HG03469 (cell line): ENCODE data around the gene STAM.

Experiments
- ATAC-seq: cut with Tn5 transposase; IDR thresholded peaks from one replicate; pipeline ENCODE4 v1.9.1; 2021; ENCODE audit warnings: mild to moderate bottlenecking, moderate library complexity, moderate number of reproducible peaks; ENCODE audit not compliant: unreplicated experiment

STAM gene

DNA sequence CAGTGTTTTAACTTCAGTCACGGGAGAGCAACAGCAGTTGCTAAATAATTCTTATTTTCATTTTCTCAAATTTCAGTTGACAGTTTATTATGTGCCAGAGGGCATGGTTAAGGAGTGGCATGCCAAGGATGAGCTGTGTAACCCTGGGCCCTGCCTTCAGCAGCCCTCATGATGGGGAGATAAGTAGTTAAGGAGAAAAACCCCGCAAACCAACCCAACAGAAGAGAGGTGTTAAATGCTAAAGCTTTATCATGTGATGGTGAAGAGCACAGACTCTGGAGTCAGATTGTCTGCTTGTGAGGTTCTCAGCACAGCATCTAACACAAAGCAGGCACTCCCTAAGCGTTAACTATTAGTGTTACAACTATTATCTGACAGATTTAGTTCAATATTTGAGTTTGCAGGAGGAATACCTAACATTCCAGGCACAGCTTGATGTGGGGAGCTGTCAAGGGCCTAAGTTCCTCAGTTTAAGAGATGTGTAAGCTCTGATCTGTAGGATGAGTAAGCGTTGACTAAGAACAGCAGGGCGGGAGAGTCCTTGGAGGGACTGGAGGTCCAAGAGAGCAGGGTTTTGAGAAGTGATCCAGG lies 29.6 kb downstream of the STAM start:
- ATAC-seq: no peak

GRCh38 chr10:17674566-17674965 lies 30.6 kb downstream of the STAM start:
- ATAC-seq: no peak

DNA sequence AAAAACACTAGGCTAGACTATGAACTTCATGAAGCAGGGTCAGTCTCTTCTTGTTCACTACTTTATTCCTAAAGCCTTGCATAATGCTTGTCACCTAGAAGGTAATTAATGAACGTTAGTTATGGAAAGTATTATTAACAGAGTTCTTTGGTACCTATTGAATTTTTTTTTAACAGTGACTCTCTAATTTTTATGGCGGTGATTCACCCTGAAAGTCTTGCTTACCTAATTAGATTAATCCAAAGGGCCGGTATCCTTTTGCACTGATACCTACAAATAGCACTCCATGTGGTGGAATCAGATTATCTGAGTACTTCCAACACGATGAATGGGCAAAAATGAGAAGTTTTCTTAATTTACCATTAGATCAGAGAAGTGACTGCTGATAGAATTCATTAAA lies 31.7 kb downstream of the STAM start:
- no peak for ATAC-seq

DNA sequence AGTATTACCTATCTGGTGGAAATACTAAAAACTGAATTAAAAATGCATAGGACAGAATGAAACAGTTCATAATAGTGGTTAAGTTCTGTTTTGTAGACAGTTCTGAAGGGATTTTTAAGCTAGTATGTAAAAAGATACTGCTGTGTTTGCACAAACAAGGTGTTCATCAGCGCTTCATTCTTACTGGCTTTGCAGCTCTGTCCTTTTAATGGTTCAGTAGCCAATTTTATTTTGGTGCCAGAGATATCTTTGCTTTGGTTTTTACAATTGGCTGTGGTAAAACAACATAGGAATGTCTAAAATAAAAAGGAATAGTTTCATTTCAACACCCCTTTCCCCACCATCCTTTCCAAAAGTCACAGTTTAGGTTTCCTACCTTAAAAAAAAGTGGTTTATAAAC lies 33.0 kb downstream of the STAM start:
- ATAC-seq: no peak

GRCh38 chr10:17682236-17682946 lies 38.4 kb downstream of the STAM start:
- no peak for ATAC-seq

DNA sequence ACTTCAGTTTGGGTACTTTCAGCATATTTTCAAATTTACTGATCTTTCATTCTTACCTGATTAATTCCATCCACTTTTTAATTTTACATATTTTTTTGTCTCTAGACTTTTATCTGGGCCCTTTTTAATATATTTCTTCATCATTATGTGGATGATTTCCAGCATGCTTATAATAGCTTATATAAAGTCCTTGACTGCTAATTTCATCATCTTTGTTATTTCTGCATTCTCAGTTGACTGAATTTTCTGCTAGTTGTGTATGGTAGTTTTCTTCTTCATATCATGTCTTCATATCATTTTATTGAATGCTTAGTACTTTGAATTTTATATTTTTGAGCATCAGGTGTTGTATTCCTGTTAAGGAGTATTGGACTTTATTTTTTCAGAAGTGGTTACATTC lies 39.6 kb downstream of the STAM start:
- no peak for ATAC-seq

DNA sequence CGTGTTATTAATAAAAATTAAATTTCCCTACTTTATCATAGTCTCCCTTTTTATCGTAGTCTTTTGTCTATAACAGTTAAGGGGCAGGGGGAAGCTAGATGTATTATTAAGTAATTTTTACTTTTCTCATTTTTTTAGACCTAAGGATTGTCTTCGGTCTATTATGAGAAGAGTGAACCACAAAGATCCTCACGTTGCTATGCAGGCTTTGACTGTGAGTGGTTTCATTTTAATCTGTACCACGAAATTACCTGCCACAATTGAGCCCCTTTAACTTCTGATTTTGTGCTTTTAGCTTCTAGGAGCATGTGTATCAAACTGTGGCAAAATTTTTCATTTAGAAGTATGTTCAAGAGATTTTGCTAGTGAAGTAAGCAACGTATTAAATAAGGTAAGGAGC lies 40.6 kb downstream of the STAM start:
- ATAC-seq: peak; percentile 69

DNA sequence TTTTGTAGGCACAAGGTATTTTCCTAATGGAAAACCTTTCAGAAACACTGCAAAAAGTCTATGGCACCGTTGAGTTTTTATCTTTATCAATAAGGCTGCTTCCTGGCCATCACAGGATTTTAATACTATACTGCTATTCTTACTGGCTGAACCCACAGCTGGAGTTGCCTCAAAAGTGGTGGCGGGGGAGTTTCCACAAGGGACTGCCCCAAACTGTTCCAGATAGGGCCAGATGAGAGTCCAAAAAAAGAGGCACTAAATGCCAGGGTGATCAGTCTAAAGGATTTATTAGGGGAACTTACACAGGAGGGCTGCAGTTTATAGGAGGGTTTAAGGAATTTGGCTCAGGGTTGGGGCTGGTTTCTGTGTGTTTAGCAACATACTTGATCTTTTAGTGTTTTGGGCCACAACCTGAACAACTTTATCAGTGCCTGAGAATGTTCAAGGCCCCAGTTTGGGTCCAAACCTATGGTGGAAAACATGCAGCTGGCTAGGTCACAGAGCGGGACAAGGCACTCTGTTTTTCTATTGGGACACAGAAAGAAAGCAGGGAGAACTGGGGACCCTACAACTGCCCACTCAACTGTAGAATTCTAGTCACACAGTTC lies 41.4 kb downstream of the STAM start:
- peak; percentile 52 for ATAC-seq

- ATAC-seq: no peak
These were observed 43.3 kb downstream of the STAM start for GRCh38 chr10:17687117-17687831.

- no peak for ATAC-seq
These were observed 45.2 kb downstream of the STAM start for GRCh38 chr10:17689137-17689536.

DNA sequence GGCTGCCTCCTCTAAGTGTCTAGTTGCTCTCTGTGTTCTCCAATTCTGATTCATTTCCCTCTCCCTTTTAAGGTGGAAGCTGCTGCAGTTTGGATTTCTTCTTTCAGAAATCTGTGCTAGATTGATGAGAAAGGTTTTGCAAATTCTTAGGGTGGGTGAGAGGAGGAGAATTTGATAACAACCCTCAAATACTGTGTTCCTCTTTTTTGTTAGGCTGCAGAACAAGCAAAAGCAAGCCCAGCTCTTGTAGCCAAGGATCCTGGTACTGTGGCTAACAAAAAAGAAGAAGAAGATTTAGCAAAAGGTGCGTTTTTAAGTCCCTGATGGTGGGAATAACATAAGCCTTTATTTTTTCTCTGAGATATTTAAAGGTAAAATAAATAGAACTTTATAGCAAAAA lies 49.1 kb downstream of the STAM start:
- no peak for ATAC-seq

DNA sequence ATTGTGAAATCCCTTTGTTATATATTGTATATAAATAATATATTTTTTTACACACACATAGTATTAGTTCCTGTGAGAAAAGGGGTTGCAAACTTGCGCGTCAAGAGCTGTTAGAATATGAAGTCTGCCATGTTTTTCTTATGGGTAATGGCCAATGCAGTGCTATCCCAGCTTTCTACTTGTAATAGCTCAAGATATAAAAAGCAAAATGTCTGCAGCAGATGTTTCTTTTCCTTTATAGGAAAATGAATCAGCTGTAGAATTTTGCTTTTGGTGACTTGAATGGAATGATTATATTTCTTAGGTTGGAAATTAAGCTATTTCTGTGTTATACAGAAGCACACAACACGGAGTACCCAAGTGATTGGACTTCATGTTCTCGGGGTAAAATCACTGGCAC lies 54.7 kb downstream of the STAM start:
- ATAC-seq: no peak

GRCh38 chr10:17701301-17701700 lies 57.4 kb downstream of the STAM start:
- ATAC-seq: no peak

DNA sequence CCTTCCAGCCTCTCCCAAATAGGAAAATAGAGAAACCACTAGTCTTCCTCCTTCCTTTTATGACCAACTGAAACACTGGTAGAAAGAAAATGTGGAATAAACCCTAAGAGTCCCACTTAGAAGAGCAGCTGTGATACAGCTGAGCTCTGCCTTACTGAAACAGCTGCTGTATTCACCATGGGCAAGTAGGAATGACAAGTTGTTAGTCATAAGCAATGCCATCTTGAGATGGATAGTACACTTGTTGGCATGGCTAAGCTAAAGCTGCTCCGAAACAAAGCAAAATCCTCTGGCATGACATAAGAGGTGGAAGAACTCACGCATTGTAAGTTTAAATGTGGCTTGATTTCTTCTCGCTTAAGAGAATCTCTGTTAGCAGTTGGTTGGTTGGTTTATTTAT lies 59.8 kb downstream of the STAM start:
- ATAC-seq: no peak

GRCh38 chr10:17708821-17709220 lies 64.9 kb downstream of the STAM start:
- ATAC-seq: no peak

DNA sequence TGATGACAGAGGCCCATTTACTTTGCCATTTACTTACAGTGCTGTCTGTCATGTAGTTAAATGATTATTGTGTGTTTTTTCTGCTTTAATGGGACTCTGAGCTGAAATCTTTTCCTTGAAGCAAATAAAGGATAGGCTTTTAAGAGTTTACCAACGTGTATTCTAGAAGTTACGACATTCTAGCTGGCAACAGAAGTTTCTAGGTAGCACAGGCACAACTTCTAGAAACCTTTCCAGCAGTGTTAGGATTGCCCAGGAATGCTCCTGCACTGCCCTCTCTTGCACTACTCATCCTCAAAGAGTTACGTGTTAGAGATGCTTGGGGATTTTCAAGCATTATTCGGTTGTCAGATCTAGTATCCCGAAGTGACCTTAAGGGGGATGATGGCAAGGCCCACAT lies 65.5 kb downstream of the STAM start:
- no peak for ATAC-seq

GRCh38 chr10:17710181-17710580 lies 66.2 kb downstream of the STAM start:
- no peak for ATAC-seq

DNA sequence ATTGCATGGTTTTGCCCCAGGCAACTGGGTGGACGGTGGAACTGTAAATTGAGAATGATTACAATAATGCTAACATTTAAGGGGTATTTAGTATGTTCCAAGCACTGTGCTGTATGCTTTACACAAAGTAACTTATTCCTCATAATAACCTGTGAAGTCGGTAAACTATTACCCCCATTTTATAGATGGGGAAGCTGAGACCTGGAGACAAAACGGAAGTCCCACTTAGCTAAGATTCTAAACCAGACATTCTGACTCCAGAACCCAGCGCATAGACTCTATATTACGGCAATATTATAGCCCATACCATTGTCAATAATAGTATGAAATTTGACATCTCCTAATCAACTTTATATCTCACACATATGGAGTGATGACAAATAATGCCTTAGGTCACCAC lies 68.1 kb downstream of the STAM start:
- ATAC-seq: no peak

DNA sequence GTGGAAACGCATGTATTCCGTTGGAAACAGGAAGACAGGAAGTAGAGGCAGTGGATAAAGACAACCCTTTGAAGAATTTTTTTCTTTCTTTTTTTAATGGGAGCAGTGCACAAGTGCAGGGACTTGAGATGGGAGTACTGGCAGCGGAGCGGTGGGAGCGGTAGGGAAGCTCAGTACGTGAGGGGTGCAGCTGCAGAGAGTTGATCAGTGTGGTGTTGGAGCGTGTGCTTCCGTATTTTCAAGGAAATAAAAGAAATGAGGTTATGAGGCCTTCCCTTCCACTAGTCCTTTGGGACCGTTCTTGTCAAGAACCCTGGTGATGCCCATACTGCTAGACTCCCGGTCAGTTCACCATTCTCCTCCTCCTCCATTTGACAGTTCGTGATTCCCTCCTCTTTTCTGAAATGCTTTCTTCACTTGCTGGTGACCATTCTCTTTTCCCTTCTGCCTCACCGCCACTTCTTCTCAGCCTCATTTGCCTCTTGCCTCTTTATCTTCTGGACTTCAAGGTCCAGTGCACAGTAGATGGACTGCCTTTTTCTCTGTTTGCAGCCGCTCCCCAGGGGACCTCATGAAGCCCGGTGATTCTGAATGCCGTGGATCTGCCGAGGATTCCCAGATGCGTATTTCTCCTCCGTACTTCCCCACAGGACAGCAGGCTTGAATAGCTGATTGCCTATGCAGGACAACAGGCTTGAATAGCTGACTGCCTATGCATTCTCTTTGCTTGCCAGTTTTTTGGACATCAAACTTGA lies 68.9 kb downstream of the STAM start:
- ATAC-seq: no peak

DNA sequence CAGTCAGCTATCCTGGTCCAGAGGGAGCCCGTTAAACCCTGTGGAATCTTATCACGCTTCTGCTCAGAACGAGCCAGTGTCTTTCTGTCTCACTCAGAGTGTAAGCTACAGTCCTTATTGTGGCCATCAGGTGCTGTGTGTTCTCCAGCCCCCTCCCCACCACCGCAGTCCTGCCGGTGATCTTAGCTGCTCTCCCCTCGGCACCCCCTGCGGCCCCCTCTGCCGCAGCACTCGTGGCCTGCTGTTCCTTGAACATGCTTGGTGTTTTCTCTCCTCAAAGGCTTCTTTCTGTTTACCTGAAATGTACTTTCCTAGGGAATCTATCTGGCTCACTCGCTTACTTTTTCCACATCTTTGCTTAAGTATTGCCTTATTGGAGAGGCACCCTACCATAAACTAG lies 69.8 kb downstream of the STAM start:
- ATAC-seq: no peak

DNA sequence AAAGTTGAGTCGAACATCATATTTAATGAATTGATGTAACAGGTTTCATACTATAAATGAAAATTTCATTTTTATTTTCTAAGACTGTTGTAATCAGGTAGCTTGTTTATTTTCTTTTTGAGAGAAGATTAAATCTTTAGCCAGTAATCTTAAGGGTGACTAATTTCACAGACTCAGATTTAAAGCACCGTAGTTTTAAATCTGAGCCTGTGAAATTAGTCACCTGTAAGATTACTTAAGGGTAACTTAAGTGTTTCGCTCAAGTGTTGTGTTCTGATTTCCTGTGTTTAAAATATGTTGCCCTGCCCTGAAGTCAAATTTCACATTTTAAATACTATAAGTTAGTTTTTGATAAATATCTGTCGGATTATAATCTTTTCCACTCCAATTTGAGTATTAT lies 72.2 kb downstream of the STAM start:
- no peak for ATAC-seq
